ENCODE measurements around the gene SLC9C2.

- TF ChIP-seq CTCF (IDR thresholded peaks at IDR 0.05) = no peak
- TF ChIP-seq POLR2AphosphoS5 (IDR thresholded peaks at IDR 0.05) = no peak
Observed at GRCh38 chr1:173473599-173474011, 129.3 kb downstream of the SLC9C2 start.
